Measurements from ENCODE around the gene IL4R. TPM values are rescaled to one million over a fixed set of nuclear protein-coding genes. Genes with fewer than 3 reads are reported as not detected.

Gene IL4R
- total RNA-seq, 1 experiment from 2014 or later, result 28.6 TPM

- no peak overlapping the region for H3T11ph ChIP-seq (ENCODE audit: low read length)
- no peak for TF ChIP-seq CTCF (conservative IDR thresholded peaks at IDR 0.05)
- H3K23ac ChIP-seq (ENCODE audit: insufficient read length, low read depth, low read length), result no peak overlapping the region
- no peak overlapping the region for H4K5ac ChIP-seq (ENCODE audit: insufficient read length, low read depth, low read length)
- no peak overlapping the region for H3K9ac ChIP-seq (ENCODE audit: extremely low read depth, insufficient read length, low read length)
- H3K56ac ChIP-seq (ENCODE audit: insufficient read length, low read depth, low read length), result no peak overlapping the region
- H3K27ac ChIP-seq (ENCODE audit: insufficient read length, low read depth, low read length), result no peak overlapping the region
- no peak overlapping the region for H3K4me2 ChIP-seq (ENCODE audit: insufficient read depth, insufficient read length, low read length)
- no peak overlapping the region for H3K4ac ChIP-seq (ENCODE audit: low read depth, low read length)
- Mint-ChIP-seq H3K4me1 (peaks cover 0 to 4% of the 10 kb centered on the region in 2 experiments; a peak in 2 of 4 replicates), H3K9me3 (peaks cover 5 to 10% of the 10 kb centered on the region in 2 experiments; a peak in 3 of 5 replicates), H3K27me3 (ENCODE audit: low read depth) (peaks cover 8% of the 10 kb centered on the region; the same call in 1 of the 2 replicates), H3K4me3 (no peak overlapping the region), H3K27ac (no peak overlapping the region), H3K36me3 (ENCODE audit: insufficient read depth in 1 of 3, low read depth in 3 of 3) (peaks cover 0 to 3% (median 2%) of the 10 kb centered on the region in 3 experiments; a peak in 1 of 7 replicates)
- no peaks in the 10 kb centered on the region for H3K23me2 ChIP-seq (ENCODE audit: insufficient read length, low read depth, low read length, poor library complexity, severe bottlenecking)
- H2BK120ac ChIP-seq (ENCODE audit: low read depth, low read length, poor library complexity, severe bottlenecking), result no peak overlapping the region
- H3K14ac ChIP-seq (ENCODE audit: insufficient read depth, low read length), result no peak overlapping the region
- no peaks in the 10 kb centered on the region for H3K4me1 ChIP-seq (ENCODE audit: insufficient read depth, low read length)
- no CpG with 5 or more reads among the region's 7 CpGs for WGBS (ENCODE audit: extremely low coverage, insufficient read length, low lambda C conversion rate)
- H3K9me3 ChIP-seq (ENCODE audit: control insufficient read depth, low read depth, low read length), result no peaks in the 10 kb centered on the region
- H3K79me2 ChIP-seq (ENCODE audit: insufficient read depth, low read length), result no peaks in the 10 kb centered on the region
- no peak overlapping the region for H2BK15ac ChIP-seq (ENCODE audit: low read depth, low read length)
- no peak overlapping the region for H2AFZ ChIP-seq (ENCODE audit: low read length)
- H3K18ac ChIP-seq (ENCODE audit: insufficient read length, low read depth, low read length), result no peak overlapping the region
- no peaks in the 10 kb centered on the region for H3K27me3 ChIP-seq (ENCODE audit: insufficient read depth, low read length)
- no peak overlapping the region for H2BK5ac ChIP-seq (ENCODE audit: insufficient read length, low read length)
- no peaks in the 10 kb centered on the region for H4K20me1 ChIP-seq (ENCODE audit: control insufficient read depth, insufficient read depth, insufficient read length)
- no peak overlapping the region for H2BK12ac ChIP-seq (ENCODE audit: insufficient read length, low read depth, low read length)
- no peak overlapping the region for H4K8ac ChIP-seq (replicated peaks; ENCODE audit: insufficient read length, low read depth, low read length)
- no peak overlapping the region for H2AK5ac ChIP-seq (ENCODE audit: insufficient read length, low read length)
- no peaks in the 10 kb centered on the region for H3K79me1 ChIP-seq (ENCODE audit: insufficient read depth, low read depth, low read length, poor library complexity, severe bottlenecking)
- DNase-seq, result no peak
- no peak overlapping the region for H4K91ac ChIP-seq (ENCODE audit: insufficient read length, low read depth, low read length)
- no peak overlapping the region for H2BK20ac ChIP-seq (ENCODE audit: low read depth, low read length, poor library complexity, severe bottlenecking)
These were observed 71.6 kb downstream of the IL4R start for GRCh38 chr16:27385398-27385797.
